GM18868 (cell line): ENCODE results near the gene MEIS3.
"Not testable (repeated sequence)": the region's sequence is repeated elsewhere in the genome, so short reads cannot be mapped to it uniquely, and the experiment has no call there.

ENCODE experiments used
- ATAC-seq: cut with Tn5 transposase; IDR thresholded peaks from one replicate; pipeline ENCODE4 v1.9.1; 2021; ENCODE audit warnings: mild to moderate bottlenecking, moderate library complexity; ENCODE audit not compliant: unreplicated experiment

Gene MEIS3

GRCh38 chr19:47417107-47417745, 2.1 kb downstream of the MEIS3 start:
- ATAC-seq = no peak

- no peak for ATAC-seq
These were observed 2.7 kb downstream of the MEIS3 start for GRCh38 chr19:47416643-47416985.

- ATAC-seq = no peak
These were observed 3.2 kb downstream of the MEIS3 start for GRCh38 chr19:47415953-47416642.

- ATAC-seq = no peak
These were observed 4.9 kb downstream of the MEIS3 start for GRCh38 chr19:47414469-47414868.

GRCh38 chr19:47413941-47414340, 5.4 kb downstream of the MEIS3 start:
- ATAC-seq = no peak

- not testable (repeated sequence) for ATAC-seq
These were observed 7.6 kb downstream of the MEIS3 start for GRCh38 chr19:47411696-47412095.

GRCh38 chr19:47411101-47411500, 8.2 kb downstream of the MEIS3 start:
- ATAC-seq = no peak

- ATAC-seq = no peak
These were observed 11.0 kb downstream of the MEIS3 start for GRCh38 chr19:47408156-47408938.

GRCh38 chr19:47407417-47407774, 11.9 kb downstream of the MEIS3 start:
- no peak for ATAC-seq

GRCh38 chr19:47406711-47407416, 12.5 kb downstream of the MEIS3 start:
- ATAC-seq = no peak

GRCh38 chr19:47405854-47406417, 13.4 kb downstream of the MEIS3 start:
- no peak for ATAC-seq

GRCh38 chr19:47405197-47405550, 14.2 kb downstream of the MEIS3 start:
- ATAC-seq = no peak

GRCh38 chr19:47404334-47405196, 14.8 kb downstream of the MEIS3 start:
- ATAC-seq = no peak

GRCh38 chr19:47402504-47402903, 16.8 kb downstream of the MEIS3 start:
- no peak for ATAC-seq

- no peak for ATAC-seq
These were observed 20.4 kb downstream of the MEIS3 start for GRCh38 chr19:47398707-47399597.

- ATAC-seq = no peak
These were observed 27.7 kb downstream of the MEIS3 start for GRCh38 chr19:47391510-47392223.

- ATAC-seq = no peak
These were observed 28.5 kb downstream of the MEIS3 start for GRCh38 chr19:47390533-47391488.

- no peak for ATAC-seq
These were observed 30.2 kb downstream of the MEIS3 start for GRCh38 chr19:47389150-47389556.
